K562 (cell line): ENCODE data around the gene MFSD12. TPM values are rescaled to one million over a fixed set of nuclear protein-coding genes. Genes with fewer than 3 reads are reported as not detected.

Experiments
- ATF1 ChIP-seq, 2 experiments: fragments of 450-650 bp in 1 of 2; IDR thresholded peaks; 2 replicates each; pipeline ENCODE4 v1.6.1; 2016; ENCODE audit warnings: missing compliant biosample characterization in 1 of 2, missing genetic modification characterization in 1 of 2
- BACH1 ChIP-seq: fragments of 200-800 bp; sonication (Bioruptor generic); IDR thresholded peaks from 2 replicates; pipeline ENCODE4 v1.6.1; 2016; ENCODE audit warnings: missing genetic modification characterization, missing compliant biosample characterization
- CEBPG ChIP-seq, 3 experiments: fragments of 200-800 bp in 1 of 3; sonication (Bioruptor generic) in 1 of 3; sonication (generic) in 1 of 3; formaldehyde crosslinking in 1 of 3; IDR thresholded peaks in 2 of 3; conservative IDR thresholded peaks in 1 of 3; 2 replicates each; pipeline versions ENCODE4 v1.6.1 to v1.8.0; 2016 to 2022; ENCODE audit warnings: missing compliant biosample characterization in 2 of 3, missing genetic modification characterization in 2 of 3, mild to moderate bottlenecking in 1 of 3, missing genetic modification reagents in 1 of 3
- COPS2 ChIP-seq: fragments of 450-650 bp; conservative IDR thresholded peaks from 2 replicates; pipeline ENCODE4 v1.6.1; 2016; ENCODE audit warnings: mild to moderate bottlenecking, moderate library complexity
- DLX4 ChIP-seq: fragments of 250-450 bp; sonication (Bioruptor Pico); IDR thresholded peaks from 2 replicates; pipeline ENCODE4 v1.6.1; 2021; ENCODE audit warnings: mild to moderate bottlenecking
- ESRRB ChIP-seq: fragments of 250-450 bp; sonication (Bioruptor Pico); IDR thresholded peaks from 2 replicates; pipeline ENCODE4 v1.5.0; 2020; ENCODE audit warnings: mild to moderate bottlenecking, moderate library complexity, borderline replicate concordance
- GATAD2A ChIP-seq: fragments of 450-650 bp; IDR thresholded peaks from 2 replicates; pipeline ENCODE4 v1.6.1; 2017
- HBP1 ChIP-seq: fragments of 450-650 bp; formaldehyde crosslinking; IDR thresholded peaks from 2 replicates; pipeline ENCODE4 v1.4.0; 2022; ENCODE audit warnings: missing genetic modification characterization
- HDAC2 ChIP-seq: fragments of 450-650 bp; IDR thresholded peaks from 2 replicates; pipeline ENCODE4 v1.6.1; 2016; ENCODE audit warnings: mild to moderate bottlenecking
- KLF6 ChIP-seq: fragments of 250-450 bp; sonication (Bioruptor Pico); IDR thresholded peaks from 2 replicates; pipeline ENCODE4 v1.4.0; 2020; ENCODE audit warnings: mild to moderate bottlenecking, moderate library complexity, borderline replicate concordance
- MAFG ChIP-seq: fragments of 450-650 bp; conservative IDR thresholded peaks from 2 replicates; pipeline ENCODE4 v1.6.1; 2016; ENCODE audit warnings: missing genetic modification characterization, missing compliant biosample characterization
- MXI1 ChIP-seq: IDR thresholded peaks from 2 replicates; pipeline ENCODE4 v1.6.1; 2011; ENCODE audit warnings: low read depth, mild to moderate bottlenecking, improper control_type of control experiment, low read length
- NR2F6 ChIP-seq: fragments of 450-650 bp; formaldehyde crosslinking; IDR thresholded peaks from 2 replicates; pipeline ENCODE4 v1.4.0; 2020; ENCODE audit warnings: mild to moderate bottlenecking
- PHF8 ChIP-seq: fragments of 200-600 bp; sonication (generic); IDR thresholded peaks from 2 replicates; pipeline ENCODE4 v1.6.1; 2012; ENCODE audit warnings: mixed run types, mild to moderate bottlenecking, inconsistent platforms, low read length, moderate library complexity, borderline replicate concordance
- PKNOX1 ChIP-seq: fragments of 450-650 bp; IDR thresholded peaks from 2 replicates; pipeline ENCODE4 v1.6.1; 2016
- THRB ChIP-seq: fragments of 450-650 bp; formaldehyde crosslinking; conservative IDR thresholded peaks from 2 replicates; pipeline ENCODE4 v1.4.0; 2022; ENCODE audit warnings: mild to moderate bottlenecking, missing genetic modification characterization
- TRIM24 ChIP-seq, 2 experiments: fragments of 450-650 bp; IDR thresholded peaks; 2 replicates each; pipeline ENCODE4 v1.6.1; 2016
- ZNF668 ChIP-seq: fragments of 250-450 bp; sonication (Bioruptor Pico); IDR thresholded peaks from 2 replicates; pipeline ENCODE4 v1.8.0; 2022; ENCODE audit warnings: mild to moderate bottlenecking, inconsistent platforms
- ZNF696 ChIP-seq: fragments of 250-450 bp; sonication (Bioruptor Pico); conservative IDR thresholded peaks from 2 replicates; pipeline ENCODE4 v1.4.0; 2020; ENCODE audit warnings: mild to moderate bottlenecking, moderate library complexity
- ZNF79 ChIP-seq: fragments of 250-450 bp; sonication (Bioruptor Pico); IDR thresholded peaks from 2 replicates; pipeline ENCODE4 v1.4.0; 2020; ENCODE audit warnings: low read depth, mild to moderate bottlenecking, moderate library complexity
- polyA plus RNA-seq, 8 experiments: library from polyadenylated mRNA; depleted of rRNA in 4 of 8; stranded (reverse) in 5 of 8; unstranded in 3 of 8; fragments of >200 nt; fragmentation: Nextera tagmentation in 2 of 8; fragmentation: Illumina TruSeq in 1 of 8; extraction: Ambion mirVana in 2 of 8; extraction: Trizol in 1 of 8; gene quantifications; 2 replicates each; pipeline versions ENCODE4 v1.2.1 to v1.2.3, GENCODE V29; 2011 to 2014; ENCODE audit warnings: inconsistent platforms in 1 of 8, missing spikeins in 1 of 8
- total RNA-seq, 7 experiments: library from RNA; depleted of rRNA in 6 of 7; stranded (reverse); fragments of >200 nt in 6 of 7; fragmentation: Illumina TruSeq in 2 of 7; extraction: Trizol in 2 of 7; gene quantifications; 2 replicates each; pipeline versions ENCODE4 v1.2.1 to v1.2.3, GENCODE V29; 2011 to 2021; ENCODE audit warnings: low replicate concordance in 1 of 7

MFSD12 gene
- total and polyA plus RNA-seq, 9 of the 15 experiments (the other 6 are each of a cell fraction or from before 2014, with no cell fraction given) = 0.69 to 112 (median 31.8) TPM

GRCh38 chr19:3585301-3586126 lies 28.1 kb upstream of the MFSD12 start, which contains the start of gene GIPC3 (continued):
- no peak for TF ChIP-seq BACH1 (tag)
- no peak for TF ChIP-seq ZNF696 (CRISPR knock-in tag)
- TF ChIP-seq ATF1 (CRISPR knock-in tag; IDR thresholded peaks at IDR 0.05) = no peak
- TF ChIP-seq ATF1 (tag; IDR thresholded peaks at IDR 0.05) = no peak
- no peak for TF ChIP-seq CEBPG (CRISPR knock-in tag; IDR thresholded peaks at IDR 0.05)
- TF ChIP-seq CEBPG (tag; conservative IDR thresholded peaks at IDR 0.05 in 1 of 2, IDR thresholded peaks at IDR 0.05 in 1 of 2) = no peak
- no peak for TF ChIP-seq MAFG
- no peak for TF ChIP-seq TRIM24 (IDR thresholded peaks at IDR 0.05)
- TF ChIP-seq PHF8 = peak; percentile 30; the same call in 1 of the 2 replicates
- no peak for TF ChIP-seq COPS2
- no peak for TF ChIP-seq NR2F6
- no peak for TF ChIP-seq HBP1
- TF ChIP-seq MXI1 = no peak
- no peak for TF ChIP-seq HDAC2
- no peak for TF ChIP-seq PKNOX1
- no peak for TF ChIP-seq THRB (CRISPR knock-in tag)
- no peak for TF ChIP-seq ZNF79 (CRISPR knock-in tag)
- TF ChIP-seq GATAD2A = 0 out of 2 replicates have a peak, but pooled peaks have one; percentile 22
- no peak for TF ChIP-seq DLX4 (CRISPR knock-in tag)
- TF ChIP-seq ESRRB = no peak
- TF ChIP-seq KLF6 (CRISPR knock-in tag) = no peak
- TF ChIP-seq ZNF668 (CRISPR knock-in tag) = no peak
